ENCODE measurements around the gene CANX. TPM values are rescaled to one million over a fixed set of nuclear protein-coding genes. Genes with fewer than 3 reads are reported as not detected.

CANX gene
- total and polyA plus RNA-seq, 12 donors = 90.9 to 659 (median 463) TPM

GRCh38 chr5:179759581-179760551, 61.1 kb downstream of the CANX start:
- H3K27ac ChIP-seq = peak overlapping the region in 1 of 10 donors; percentile 56
- no peaks in the 10 kb centered on the region for H3K27me3 ChIP-seq
- H3K36me3 ChIP-seq = peaks cover 0 to 3% (median 0%) of the 10 kb centered on the region in 9 donors
- WGBS, 2 donors = 81% methylated on average over 9 of the region's 9 CpGs
- H3K4me3 ChIP-seq = no peak overlapping the region
- H3K4me1 ChIP-seq = peaks cover 11 to 97% (median 77%) of the 10 kb centered on the region in 9 donors
- TF ChIP-seq, protein P1, sequence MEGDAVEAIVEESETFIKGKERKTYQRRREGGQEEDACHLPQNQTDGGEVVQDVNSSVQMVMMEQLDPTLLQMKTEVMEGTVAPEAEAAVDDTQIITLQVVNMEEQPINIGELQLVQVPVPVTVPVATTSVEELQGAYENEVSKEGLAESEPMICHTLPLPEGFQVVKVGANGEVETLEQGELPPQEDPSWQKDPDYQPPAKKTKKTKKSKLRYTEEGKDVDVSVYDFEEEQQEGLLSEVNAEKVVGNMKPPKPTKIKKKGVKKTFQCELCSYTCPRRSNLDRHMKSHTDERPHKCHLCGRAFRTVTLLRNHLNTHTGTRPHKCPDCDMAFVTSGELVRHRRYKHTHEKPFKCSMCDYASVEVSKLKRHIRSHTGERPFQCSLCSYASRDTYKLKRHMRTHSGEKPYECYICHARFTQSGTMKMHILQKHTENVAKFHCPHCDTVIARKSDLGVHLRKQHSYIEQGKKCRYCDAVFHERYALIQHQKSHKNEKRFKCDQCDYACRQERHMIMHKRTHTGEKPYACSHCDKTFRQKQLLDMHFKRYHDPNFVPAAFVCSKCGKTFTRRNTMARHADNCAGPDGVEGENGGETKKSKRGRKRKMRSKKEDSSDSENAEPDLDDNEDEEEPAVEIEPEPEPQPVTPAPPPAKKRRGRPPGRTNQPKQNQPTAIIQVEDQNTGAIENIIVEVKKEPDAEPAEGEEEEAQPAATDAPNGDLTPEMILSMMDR (IDR thresholded peaks at IDR 0.05) = no peak
- H3K9me3 ChIP-seq = no peaks in the 10 kb centered on the region
- no peak for DNase-seq
- peak in 3 of 8 donors; percentile 34 to 62 (median 52) for ATAC-seq
- intact Hi-C loops (cut with DNase I) = loop anchor here in 4 of 10 donors (5.0 to 10.0 kb wide), 4 partner anchors 37 to 147 kb away; partner anchors contain the start of genes TBC1D9B (in 2 of the 4) and MRNIP (in 1 of the 4)

DNA sequence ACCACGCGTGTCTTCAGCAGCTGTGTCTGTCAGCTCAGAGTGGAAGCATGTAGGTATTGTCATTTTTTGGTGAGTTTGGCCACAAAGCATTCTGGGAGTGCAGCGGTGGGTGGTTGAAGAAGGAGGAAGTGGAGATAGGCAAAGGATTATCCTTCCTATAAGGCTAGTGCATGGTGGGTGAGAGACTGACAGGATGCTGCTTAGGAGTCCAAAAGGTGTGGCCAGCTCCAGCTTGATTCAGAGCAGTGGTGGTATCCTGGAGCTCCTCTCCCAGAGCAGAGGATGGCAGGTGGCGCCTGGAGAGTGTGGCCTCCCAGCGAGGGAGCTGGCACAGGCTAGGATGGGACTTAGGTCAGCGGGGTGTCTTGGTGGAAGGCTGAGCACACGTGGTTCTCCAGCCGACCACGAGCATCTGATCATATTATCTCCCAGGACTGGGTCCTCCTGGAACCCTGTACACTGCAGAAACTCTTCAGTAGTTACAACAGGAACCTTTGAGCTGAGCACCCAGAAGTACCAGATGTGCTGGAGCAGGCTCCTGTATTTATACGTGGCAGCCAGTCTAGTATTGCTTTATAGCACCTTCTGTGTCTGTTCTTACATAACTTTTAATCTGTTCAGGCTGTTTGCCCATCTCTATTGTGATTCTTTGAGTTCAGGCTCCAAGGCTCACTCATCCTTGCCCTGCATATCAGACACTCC, 63.5 kb downstream of the CANX start:
- TF ChIP-seq, protein P1 (IDR thresholded peaks at IDR 0.05) = no peak
- Histone ChIP-seq H3K27me3 (no peaks in the 10 kb centered on the region), H3K27ac (peak overlapping the region in 4 of 10 donors; percentile 3 to 24 (median 14)), H3K9me3 (no peaks in the 10 kb centered on the region), H3K36me3 (peaks cover 0 to 24% (median 16%) of the 10 kb centered on the region in 9 donors), H3K4me3 (no peak overlapping the region), H3K4me1 (peaks cover 6 to 97% (median 81%) of the 10 kb centered on the region in 9 donors)
- peak in 5 of 8 donors; percentile 6 to 24 (median 16) for ATAC-seq
- intact Hi-C loops (cut with DNase I) = loop anchor here in 7 of 10 donors (2.0 to 10.0 kb wide), 6 partner anchors 33 to 145 kb away; partner anchors contain the start of genes TBC1D9B (in 2 of the 7) and MRNIP (in 1 of the 7)
- no peak for DNase-seq
- WGBS, 2 donors = 34 to 46% methylated on average over 10 of the region's 10 CpGs

GRCh38 chr5:179762781-179763176, 64.0 kb downstream of the CANX start:
- WGBS, 2 donors = 23 to 47% methylated on average over 3 of the region's 3 CpGs
- intact Hi-C loops (cut with DNase I) = loop anchor here in 8 of 10 donors (1.0 to 10.0 kb wide), 8 partner anchors 32 to 145 kb away; partner anchors contain the start of genes TBC1D9B (in 2 of the 8) and MRNIP (in 1 of the 8)
- peak overlapping the region in 4 of 10 donors; percentile 3 to 24 (median 14) for H3K27ac ChIP-seq
- H3K4me1 ChIP-seq = peaks cover 6 to 97% (median 79%) of the 10 kb centered on the region in 9 donors
- TF ChIP-seq, protein P1 (IDR thresholded peaks at IDR 0.05) = no peak
- no peak for DNase-seq
- no peak overlapping the region for H3K4me3 ChIP-seq
- peaks cover 0 to 30% (median 16%) of the 10 kb centered on the region in 9 donors for H3K36me3 ChIP-seq
- no peaks in the 10 kb centered on the region for H3K9me3 ChIP-seq
- no peak for ATAC-seq
- no peaks in the 10 kb centered on the region for H3K27me3 ChIP-seq
